ENCODE measurements around the gene IGLL5.

GRCh38 chr22:22878801-22879674 is 8.6 kb upstream of the IGLL5 start:
- no peak for TF ChIP-seq SUZ12 (IDR thresholded peaks at IDR 0.05)
- TF ChIP-seq LEF1 (IDR thresholded peaks at IDR 0.05; ENCODE audit: borderline replicate concordance): no peak
- no peak for TF ChIP-seq ZNF384 (IDR thresholded peaks at IDR 0.05)
- TF ChIP-seq FOXM1 (IDR thresholded peaks at IDR 0.05; ENCODE audit: borderline replicate concordance): no peak
- TF ChIP-seq ELF4 (IDR thresholded peaks at IDR 0.05): no peak
- no peak for TF ChIP-seq FOXK2 (IDR thresholded peaks at IDR 0.05)
- TF ChIP-seq L3MBTL2 (conservative IDR thresholded peaks at IDR 0.05): no peak
- TF ChIP-seq HDGF (IDR thresholded peaks at IDR 0.05; ENCODE audit: borderline replicate concordance): no peak
- no peak for TF ChIP-seq TARDBP (IDR thresholded peaks at IDR 0.05)
- no peak for TF ChIP-seq SP1 (IDR thresholded peaks at IDR 0.05)
- no peak for TF ChIP-seq PKNOX1 (IDR thresholded peaks at IDR 0.05)
- no peak for TF ChIP-seq CTBP1 (IDR thresholded peaks at IDR 0.05; ENCODE audit: borderline replicate concordance)
- TF ChIP-seq ARNT (IDR thresholded peaks at IDR 0.05): no peak
- no peak for TF ChIP-seq FOXA1 (IDR thresholded peaks at IDR 0.05)

Measured in HEK293T (cell line).